ENCODE results near the gene CREBL2.

- no peak for TF ChIP-seq CTCF (IDR thresholded peaks at IDR 0.05)
- TF ChIP-seq EP300 (IDR thresholded peaks at IDR 0.05): no peak
These were observed 42.2 kb downstream of the CREBL2 start for GRCh38 chr12:12653922-12654321.
